ENCODE measurements around the gene PDE4B. TPM values are rescaled to one million over a fixed set of nuclear protein-coding genes. Genes with fewer than 3 reads are reported as not detected.

PDE4B gene
- total and polyA plus RNA-seq, 2 of the 13 experiments (the other 11 are each of a cell fraction or from before 2014, with no cell fraction given) = not detected

DNA sequence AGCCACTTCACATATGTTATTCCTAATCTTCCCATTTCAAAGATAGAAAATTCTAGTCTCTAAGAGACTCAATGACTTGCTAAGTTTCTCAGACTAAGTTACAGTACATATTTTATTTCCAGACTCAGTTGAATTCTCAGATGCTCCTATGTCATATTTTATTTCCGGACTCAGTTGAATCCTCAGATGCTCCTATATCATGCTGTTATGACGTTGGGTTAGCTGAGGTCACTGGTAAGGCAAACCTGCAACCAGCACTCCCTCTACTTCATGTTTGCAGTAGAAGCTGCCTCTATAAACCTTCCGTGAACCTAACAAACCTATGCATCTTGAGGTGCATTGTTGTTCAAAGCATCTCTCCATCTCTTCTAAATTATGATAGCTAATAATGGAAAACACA is 554.2 kb downstream of the PDE4B start:
- DNase-seq (ENCODE audit: low spot score) (no peak), FAIRE-seq (no peak), ATAC-seq (no peak)
- TF ChIP-seq ZBTB26 (CRISPR knock-in tag; IDR thresholded peaks at IDR 0.05; ENCODE audit: borderline replicate concordance) (no peak), MAF1 (CRISPR knock-in tag; IDR thresholded peaks at IDR 0.05; ENCODE audit: borderline replicate concordance) (no peak), CBX5 (CRISPR knock-in tag; IDR thresholded peaks at IDR 0.05; ENCODE audit: borderline replicate concordance) (no peak), KLF13 (CRISPR knock-in tag; IDR thresholded peaks at IDR 0.05) (no peak), ZNF691 (CRISPR knock-in tag; IDR thresholded peaks at IDR 0.05; ENCODE audit: borderline replicate concordance, low read depth) (no peak), NPAS2 (CRISPR knock-in tag; IDR thresholded peaks at IDR 0.05; ENCODE audit: borderline replicate concordance) (no peak)
- no peak overlapping the region for H3K27ac ChIP-seq (ENCODE audit: extremely low read length, insufficient read depth, low read length)
- 0% methylated on average over 3 of the region's 3 CpGs for WGBS (ENCODE audit: low lambda C conversion rate)
- no peak overlapping the region for H3K4me3 ChIP-seq (replicated peaks in 1 of 3; ENCODE audit: insufficient read depth in 1 of 3, low read depth in 2 of 3, low read length in 3 of 3)
- no peaks in the 10 kb centered on the region for H3K27me3 ChIP-seq (ENCODE audit: control insufficient read depth in 1 of 2, insufficient read depth in 2 of 2, low read length in 2 of 2)
- H3K9ac ChIP-seq (ENCODE audit: insufficient read depth, low read depth, low read length) = no peak overlapping the region
- no TSS peak for BruUV-seq (replicated peaks)
- no peaks in the 10 kb centered on the region for H3K36me3 ChIP-seq (replicated peaks in 1 of 2; ENCODE audit: control insufficient read depth in 1 of 2, insufficient read depth in 2 of 2, low read length in 2 of 2)
- no peak overlapping the region for H2AFZ ChIP-seq (ENCODE audit: low read length)
- no peaks in the 10 kb centered on the region for H4K20me1 ChIP-seq (ENCODE audit: insufficient read depth, low read length)
- H3K4me1 ChIP-seq (ENCODE audit: insufficient read depth, low read length) = no peaks in the 10 kb centered on the region
- H3K4me2 ChIP-seq (ENCODE audit: low read depth, low read length) = no peak overlapping the region
- CTCF ChIA-PET (ENCODE audit: low intra/inter-chr PET ratio, low total read pairs) = no interaction called here
- POLR2A ChIA-PET = no interaction called here
- no peaks in the 10 kb centered on the region for H3K9me3 ChIP-seq (ENCODE audit: low read length)
- in situ Hi-C loops (cut with HindIII; ENCODE audit: extremely low pct_ligation_motif_present, low pct_unique_long_range_greater_than_20kb) (no loop called here), intact Hi-C loops (cut with micrococcal nuclease; ENCODE audit: unreplicated experiment) (no loop called here)
- H3K79me2 ChIP-seq (ENCODE audit: insufficient read depth, low read length) = no peaks in the 10 kb centered on the region

DNA sequence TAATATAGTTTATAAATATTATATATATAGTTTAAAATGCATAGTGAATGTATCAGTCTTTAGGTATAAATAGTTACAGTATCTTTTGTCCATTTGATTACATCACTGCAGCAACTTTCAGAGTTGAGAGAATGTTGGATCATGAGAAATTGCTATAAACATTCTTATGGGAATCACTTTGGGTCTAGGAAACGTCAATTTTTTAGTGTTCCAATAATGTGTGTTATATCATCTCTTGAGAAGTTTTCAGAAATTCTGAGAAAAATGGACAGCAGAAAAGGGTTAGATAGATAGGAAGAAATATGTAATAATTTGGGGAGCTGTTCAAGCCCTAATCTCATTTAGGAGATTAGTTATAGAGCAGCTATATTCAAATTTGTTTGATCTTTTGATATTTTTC is 556.1 kb downstream of the PDE4B start:
- H3K4me1 ChIP-seq (ENCODE audit: insufficient read depth, low read length) = no peaks in the 10 kb centered on the region
- no peak for TF ChIP-seq ARID5B (CRISPR knock-in tag; IDR thresholded peaks at IDR 0.05)
- no peak for TF ChIP-seq ZFP41 (CRISPR knock-in tag; IDR thresholded peaks at IDR 0.05; ENCODE audit: borderline replicate concordance)
- TF ChIP-seq ZNF567 (CRISPR knock-in tag; IDR thresholded peaks at IDR 0.05; ENCODE audit: borderline replicate concordance) = no peak
- no peak for TF ChIP-seq AGO1 (IDR thresholded peaks at IDR 0.05; ENCODE audit: low read depth, low read length, poor library complexity, severe bottlenecking)
- no peak for TF ChIP-seq ZKSCAN5 (CRISPR knock-in tag; IDR thresholded peaks at IDR 0.05)
- no peak for TF ChIP-seq CHD2 (IDR thresholded peaks at IDR 0.05; ENCODE audit: low read depth, low read length)
- TF ChIP-seq ZNF761 (CRISPR knock-in tag; conservative IDR thresholded peaks at IDR 0.05) = no peak

More for the DNA sequence above, 556.1 kb downstream of the PDE4B start:
- Histone ChIP-seq H3K27ac (ENCODE audit: extremely low read length, insufficient read depth, low read length) (no peak overlapping the region), H3K9ac (ENCODE audit: insufficient read depth, low read depth, low read length) (no peak overlapping the region), H3K4me3 (replicated peaks in 1 of 3; ENCODE audit: insufficient read depth in 1 of 3, low read depth in 2 of 3, low read length in 3 of 3) (no peak overlapping the region), H3K27me3 (ENCODE audit: control insufficient read depth in 1 of 2, insufficient read depth in 2 of 2, low read length in 2 of 2) (no peaks in the 10 kb centered on the region), H3K4me2 (ENCODE audit: low read depth, low read length) (no peak overlapping the region), H4K20me1 (ENCODE audit: insufficient read depth, low read length) (no peaks in the 10 kb centered on the region), H3K79me2 (ENCODE audit: insufficient read depth, low read length) (no peaks in the 10 kb centered on the region), H3K9me3 (ENCODE audit: low read length) (no peaks in the 10 kb centered on the region), H3K36me3 (replicated peaks in 1 of 2; ENCODE audit: control insufficient read depth in 1 of 2, insufficient read depth in 2 of 2, low read length in 2 of 2) (no peaks in the 10 kb centered on the region), H2AFZ (ENCODE audit: low read length) (no peak overlapping the region)
- FAIRE-seq (no peak), DNase-seq (ENCODE audit: low spot score) (no peak), ATAC-seq (no peak)
- no TSS peak for BruUV-seq (replicated peaks)
- in situ Hi-C loops (cut with HindIII; ENCODE audit: extremely low pct_ligation_motif_present, low pct_unique_long_range_greater_than_20kb) (no loop called here), intact Hi-C loops (cut with micrococcal nuclease; ENCODE audit: unreplicated experiment) (no loop called here)
- ChIA-PET POLR2A (no interaction called here), CTCF (ENCODE audit: low intra/inter-chr PET ratio, low total read pairs) (no interaction called here)
- 3% methylated on average over 1 of the region's 1 CpG for WGBS (ENCODE audit: low lambda C conversion rate)

Measured in HepG2 (cell line).